ENCODE results near the gene LPIN2.

DNA sequence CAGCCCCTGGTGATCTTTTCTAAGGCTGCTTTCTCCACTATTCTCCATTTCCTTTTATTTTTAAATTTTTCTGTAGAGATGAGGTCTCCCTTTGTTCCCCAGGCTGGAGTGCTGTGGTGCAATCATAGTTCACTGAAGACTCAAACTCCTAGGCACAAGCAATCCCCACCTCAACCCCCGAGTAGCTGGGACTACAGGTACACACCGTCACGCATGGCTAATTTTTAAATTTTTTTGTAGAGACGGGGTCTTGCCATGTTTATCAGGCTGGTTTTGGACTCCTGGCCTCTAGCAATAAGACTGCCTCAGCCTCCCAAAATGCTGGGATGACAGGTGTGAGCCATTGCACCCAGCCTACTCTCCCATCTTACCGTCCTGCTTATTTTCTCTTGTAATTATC lies 22.7 kb upstream of the LPIN2 start:
- TF ChIP-seq CTCF (IDR thresholded peaks at IDR 0.05; ENCODE audit: insufficient read depth, low read depth, low read length): no peak
- TF ChIP-seq EZH2 (IDR thresholded peaks at IDR 0.05; ENCODE audit: insufficient read depth, low read length): no peak
